ENCODE data around the gene GPR157.

DNA sequence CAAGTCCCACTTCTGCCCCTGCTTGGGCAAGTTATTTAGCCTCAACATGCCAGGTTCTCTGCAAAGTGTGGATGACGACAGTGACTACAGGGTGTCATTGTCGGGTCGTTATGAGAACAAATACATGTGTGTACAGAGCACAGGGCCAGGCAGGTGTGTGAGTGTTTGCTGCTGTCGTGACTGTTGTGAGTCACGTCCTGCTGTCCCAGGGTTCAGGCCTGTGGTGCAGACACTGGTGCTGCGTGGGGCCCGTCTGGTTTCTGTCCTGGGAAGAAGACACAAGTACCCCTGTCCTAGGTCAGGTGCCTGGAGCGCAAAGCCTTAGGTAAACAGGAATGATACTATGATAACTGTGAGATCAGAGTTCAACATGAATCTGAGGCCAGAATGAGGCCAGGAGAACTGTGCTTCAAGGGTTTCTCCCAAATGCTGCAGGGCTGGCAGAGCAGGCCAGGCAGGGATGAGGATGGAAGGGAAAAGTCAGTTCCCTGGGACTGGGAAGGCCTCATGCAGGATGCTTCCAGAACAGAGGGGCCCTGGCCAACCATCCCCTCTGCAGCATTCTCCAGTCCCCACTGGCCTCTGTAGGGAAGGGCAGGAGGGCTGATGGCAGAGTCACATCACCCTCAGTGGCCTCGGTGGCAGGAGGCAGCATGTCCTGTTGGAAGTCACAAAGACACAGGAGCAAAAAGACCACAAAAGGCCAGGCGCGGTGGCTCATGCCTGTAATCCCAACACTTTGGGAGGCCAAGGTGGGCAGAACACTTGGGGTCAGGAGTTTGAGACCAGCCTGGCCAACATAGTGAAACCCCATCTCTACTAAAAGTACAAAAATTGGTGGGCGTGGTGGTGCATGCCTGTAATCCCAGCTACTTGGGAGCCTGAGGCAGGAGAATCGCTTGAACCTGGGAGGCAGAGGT is 15.7 kb downstream of the GPR157 start:
- no peak for TF ChIP-seq POLR2A (IDR thresholded peaks at IDR 0.05)
- TF ChIP-seq, protein P1, sequence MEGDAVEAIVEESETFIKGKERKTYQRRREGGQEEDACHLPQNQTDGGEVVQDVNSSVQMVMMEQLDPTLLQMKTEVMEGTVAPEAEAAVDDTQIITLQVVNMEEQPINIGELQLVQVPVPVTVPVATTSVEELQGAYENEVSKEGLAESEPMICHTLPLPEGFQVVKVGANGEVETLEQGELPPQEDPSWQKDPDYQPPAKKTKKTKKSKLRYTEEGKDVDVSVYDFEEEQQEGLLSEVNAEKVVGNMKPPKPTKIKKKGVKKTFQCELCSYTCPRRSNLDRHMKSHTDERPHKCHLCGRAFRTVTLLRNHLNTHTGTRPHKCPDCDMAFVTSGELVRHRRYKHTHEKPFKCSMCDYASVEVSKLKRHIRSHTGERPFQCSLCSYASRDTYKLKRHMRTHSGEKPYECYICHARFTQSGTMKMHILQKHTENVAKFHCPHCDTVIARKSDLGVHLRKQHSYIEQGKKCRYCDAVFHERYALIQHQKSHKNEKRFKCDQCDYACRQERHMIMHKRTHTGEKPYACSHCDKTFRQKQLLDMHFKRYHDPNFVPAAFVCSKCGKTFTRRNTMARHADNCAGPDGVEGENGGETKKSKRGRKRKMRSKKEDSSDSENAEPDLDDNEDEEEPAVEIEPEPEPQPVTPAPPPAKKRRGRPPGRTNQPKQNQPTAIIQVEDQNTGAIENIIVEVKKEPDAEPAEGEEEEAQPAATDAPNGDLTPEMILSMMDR (IDR thresholded peaks at IDR 0.05), result no peak

Data from right lobe of liver (tissue), 4 donors.